ENCODE data around the gene MACROD2. TPM values are rescaled to one million over a fixed set of nuclear protein-coding genes. Genes with fewer than 3 reads are reported as not detected.

MACROD2 gene
- total RNA-seq, 3 donors from 2014 or later = 3.2 to 7.6 (median 6.4) TPM

DNA sequence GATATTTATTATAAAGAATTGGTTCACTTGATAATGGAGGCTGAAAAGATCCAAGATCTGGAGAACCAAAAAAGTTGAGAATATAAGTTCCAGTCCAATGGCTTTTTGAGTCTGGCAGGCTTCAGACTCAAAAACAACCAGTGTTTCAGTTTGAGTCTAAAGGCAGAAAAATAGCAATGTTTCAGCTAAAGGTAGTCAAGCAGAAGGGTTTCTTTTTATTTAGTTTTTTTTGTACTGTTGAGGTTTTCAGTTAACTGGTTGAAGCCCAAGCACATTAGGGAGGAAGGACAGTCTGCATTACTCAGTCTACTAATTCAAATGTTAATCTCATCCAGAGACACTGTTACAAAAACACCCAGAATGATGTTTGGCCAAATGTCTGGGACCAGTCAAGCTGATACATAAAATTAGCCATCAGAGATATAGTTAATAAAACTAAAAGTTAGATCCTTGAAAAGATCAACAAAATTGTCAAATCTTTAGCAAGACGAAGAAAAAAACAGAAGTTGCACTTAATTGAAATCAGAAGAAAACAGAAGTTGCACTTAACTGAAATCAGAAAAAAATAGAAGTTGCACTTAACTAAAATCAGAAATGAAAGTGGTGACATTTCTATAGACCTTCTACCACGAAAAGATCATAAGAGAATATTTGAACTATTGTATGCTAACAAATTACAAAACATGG is 1322.4 kb downstream of the MACROD2 start:
- Histone ChIP-seq H3K9me3 (no peaks in the 10 kb centered on the region), H3K4me3 (no peak overlapping the region), H3K4me1 (ENCODE audit: low read depth) (no peaks in the 10 kb centered on the region), H3K36me3 (ENCODE audit: low read depth) (no peaks in the 10 kb centered on the region)
- DNase-seq = no peak
- intact Hi-C loops (cut with DNase I, micrococcal nuclease) = no loop called here
- TF ChIP-seq, protein P1, sequence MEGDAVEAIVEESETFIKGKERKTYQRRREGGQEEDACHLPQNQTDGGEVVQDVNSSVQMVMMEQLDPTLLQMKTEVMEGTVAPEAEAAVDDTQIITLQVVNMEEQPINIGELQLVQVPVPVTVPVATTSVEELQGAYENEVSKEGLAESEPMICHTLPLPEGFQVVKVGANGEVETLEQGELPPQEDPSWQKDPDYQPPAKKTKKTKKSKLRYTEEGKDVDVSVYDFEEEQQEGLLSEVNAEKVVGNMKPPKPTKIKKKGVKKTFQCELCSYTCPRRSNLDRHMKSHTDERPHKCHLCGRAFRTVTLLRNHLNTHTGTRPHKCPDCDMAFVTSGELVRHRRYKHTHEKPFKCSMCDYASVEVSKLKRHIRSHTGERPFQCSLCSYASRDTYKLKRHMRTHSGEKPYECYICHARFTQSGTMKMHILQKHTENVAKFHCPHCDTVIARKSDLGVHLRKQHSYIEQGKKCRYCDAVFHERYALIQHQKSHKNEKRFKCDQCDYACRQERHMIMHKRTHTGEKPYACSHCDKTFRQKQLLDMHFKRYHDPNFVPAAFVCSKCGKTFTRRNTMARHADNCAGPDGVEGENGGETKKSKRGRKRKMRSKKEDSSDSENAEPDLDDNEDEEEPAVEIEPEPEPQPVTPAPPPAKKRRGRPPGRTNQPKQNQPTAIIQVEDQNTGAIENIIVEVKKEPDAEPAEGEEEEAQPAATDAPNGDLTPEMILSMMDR (IDR thresholded peaks at IDR 0.05) = no peak
- ATAC-seq = no peak

DNA sequence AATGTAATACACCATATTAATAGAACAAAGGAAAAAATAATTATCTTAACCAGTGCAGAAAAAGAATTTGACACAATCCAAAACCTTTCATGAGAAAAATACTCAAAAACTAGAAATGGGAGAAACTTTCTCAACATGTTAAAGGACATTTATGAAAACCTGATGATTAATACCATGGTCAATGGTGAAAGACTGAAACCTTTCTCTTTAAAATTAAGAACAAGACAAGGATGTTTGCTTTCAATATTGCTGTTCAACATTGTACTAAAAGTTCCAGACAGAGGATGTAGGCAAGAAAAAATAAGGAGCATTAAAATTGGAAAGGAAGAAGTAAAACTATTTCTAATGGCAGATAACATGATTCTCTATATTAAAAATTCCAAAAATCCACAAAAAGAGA is 1323.4 kb downstream of the MACROD2 start:
- intact Hi-C loops (cut with DNase I, micrococcal nuclease) = no loop called here
- TF ChIP-seq, protein P1 (IDR thresholded peaks at IDR 0.05) = no peak
- Histone ChIP-seq H3K4me3 (no peak overlapping the region), H3K36me3 (ENCODE audit: low read depth) (no peaks in the 10 kb centered on the region), H3K4me1 (ENCODE audit: low read depth) (no peaks in the 10 kb centered on the region), H3K9me3 (no peaks in the 10 kb centered on the region)
- ATAC-seq (no peak), DNase-seq (no peak)

DNA sequence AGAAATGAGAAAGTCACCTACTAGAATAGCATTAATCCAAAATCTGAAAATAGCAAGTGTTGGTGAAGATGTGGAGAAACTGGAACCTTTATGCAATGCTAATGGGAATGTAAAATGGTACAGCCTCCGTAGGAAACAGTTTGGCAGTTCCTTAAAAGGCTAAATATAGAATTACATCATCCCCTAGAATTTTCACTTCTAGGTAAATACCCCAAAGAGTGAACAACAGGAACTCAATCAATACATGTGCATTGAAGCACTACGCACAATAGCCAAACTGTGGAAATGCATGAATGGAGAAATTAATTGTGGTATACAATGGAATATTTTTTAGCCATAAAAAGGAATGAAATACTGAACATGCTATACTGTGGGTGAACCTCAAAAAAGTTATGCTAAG is 1324.1 kb downstream of the MACROD2 start:
- TF ChIP-seq, protein P1 (IDR thresholded peaks at IDR 0.05) = no peak
- H3K9me3 ChIP-seq = no peaks in the 10 kb centered on the region
- H3K4me1 ChIP-seq (ENCODE audit: low read depth) = no peaks in the 10 kb centered on the region
- H3K4me3 ChIP-seq = no peak overlapping the region
- ATAC-seq (no peak), DNase-seq (no peak)
- no peaks in the 10 kb centered on the region for H3K36me3 ChIP-seq (ENCODE audit: low read depth)
- intact Hi-C loops (cut with DNase I, micrococcal nuclease) = no loop called here

DNA sequence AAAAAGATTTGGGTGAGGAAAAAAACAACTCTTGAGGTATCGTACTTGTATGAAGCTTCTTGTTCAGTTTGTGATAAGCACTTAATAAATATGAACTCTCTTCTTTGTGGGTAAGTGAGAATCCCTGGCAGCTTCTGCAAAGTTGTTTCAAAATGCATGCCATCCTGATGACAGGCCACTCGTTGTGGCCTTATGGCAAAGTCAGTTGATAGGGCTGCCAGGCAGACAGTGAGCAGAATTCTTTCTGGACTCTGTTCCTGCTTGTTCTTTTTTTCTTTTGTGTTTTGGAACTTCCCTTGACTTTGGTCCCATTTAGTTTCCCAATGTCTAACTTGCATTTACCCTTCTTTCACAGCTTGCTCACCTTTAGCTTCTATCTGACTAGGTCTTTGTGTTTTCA is 1325.6 kb downstream of the MACROD2 start:
- ATAC-seq = no peak
- H3K36me3 ChIP-seq (ENCODE audit: low read depth) = no peaks in the 10 kb centered on the region
- H3K4me3 ChIP-seq = no peak overlapping the region
- H3K4me1 ChIP-seq (ENCODE audit: low read depth) = no peaks in the 10 kb centered on the region
- no peak for DNase-seq
- no peaks in the 10 kb centered on the region for H3K9me3 ChIP-seq
- TF ChIP-seq, protein P1 (IDR thresholded peaks at IDR 0.05) = no peak
- intact Hi-C loops (cut with DNase I, micrococcal nuclease) = no loop called here

DNA sequence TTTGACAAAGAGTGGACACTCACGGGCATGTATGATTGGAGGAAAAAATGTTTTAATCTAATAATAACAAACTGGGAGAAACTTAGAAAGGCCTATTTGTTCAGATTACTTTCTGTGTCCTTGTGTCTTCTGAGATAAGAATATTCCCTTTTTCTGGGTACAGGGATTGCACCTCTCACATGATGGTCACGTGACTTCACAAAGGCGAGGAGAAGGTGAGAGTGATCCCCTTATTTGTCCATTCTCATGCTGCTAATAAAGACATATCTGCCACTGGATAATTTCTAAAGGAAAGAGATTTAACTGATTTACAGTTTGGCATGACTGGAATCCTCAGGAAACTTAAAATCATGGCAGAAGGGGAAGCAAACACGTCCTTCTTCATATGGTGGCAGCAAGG is 1331.8 kb downstream of the MACROD2 start:
- H3K9me3 ChIP-seq = no peaks in the 10 kb centered on the region
- H3K36me3 ChIP-seq (ENCODE audit: low read depth) = no peaks in the 10 kb centered on the region
- ATAC-seq (no peak), DNase-seq (no peak)
- intact Hi-C loops (cut with DNase I, micrococcal nuclease) = no loop called here
- no peaks in the 10 kb centered on the region for H3K4me1 ChIP-seq (ENCODE audit: low read depth)
- TF ChIP-seq, protein P1 (IDR thresholded peaks at IDR 0.05) = no peak
- H3K4me3 ChIP-seq = no peak overlapping the region

DNA sequence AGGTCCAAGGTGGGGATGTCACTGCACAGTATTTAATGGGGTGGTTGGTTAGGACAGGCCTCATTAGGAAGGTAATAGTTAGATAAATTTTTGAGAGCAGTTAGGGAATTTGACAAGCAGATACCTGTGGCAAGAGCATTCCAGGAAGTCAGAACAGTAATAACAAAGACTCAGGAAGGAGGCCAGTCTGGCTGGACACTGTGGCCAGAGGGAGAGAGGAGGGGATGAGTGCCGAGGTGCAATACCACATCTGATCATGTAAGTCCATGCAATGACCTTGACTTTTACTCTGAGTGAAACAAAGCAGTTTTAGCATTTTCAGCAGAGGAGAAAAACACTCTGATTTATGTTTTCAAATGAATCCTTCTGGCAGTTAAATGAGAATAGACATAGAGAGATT is 1332.8 kb downstream of the MACROD2 start:
- Histone ChIP-seq H3K4me1 (ENCODE audit: low read depth) (no peaks in the 10 kb centered on the region), H3K36me3 (ENCODE audit: low read depth) (no peaks in the 10 kb centered on the region), H3K9me3 (no peaks in the 10 kb centered on the region), H3K4me3 (no peak overlapping the region)
- TF ChIP-seq, protein P1 (IDR thresholded peaks at IDR 0.05) = no peak
- DNase-seq = no peak
- intact Hi-C loops (cut with DNase I, micrococcal nuclease) = no loop called here
- ATAC-seq = no peak
